GM12878 (cell line): ENCODE measurements around the gene EXPH5. TPM values are rescaled to one million over a fixed set of nuclear protein-coding genes. Genes with fewer than 3 reads are reported as not detected.
A peak's percentile ranks its signal among the peaks of the same experiment; 100 is the strongest.

ENCODE experiments used
- CBFB ChIP-seq: IDR thresholded peaks from 2 replicates; pipeline ENCODE4 v1.6.1; 2016; ENCODE audit warnings: antibody characterized with exemption, low read depth
- CBX5 ChIP-seq: sonication (generic); IDR thresholded peaks from 2 replicates; pipeline ENCODE4 v1.6.1; 2016; ENCODE audit warnings: low read depth, moderate library complexity, mild to moderate bottlenecking, inconsistent platforms
- CEBPB ChIP-seq, 2 experiments: fragments of 150-350 bp in 1 of 2; IDR thresholded peaks; 2 replicates each; pipeline ENCODE4 v1.6.1; 2012 to 2014; ENCODE audit warnings: low read depth in 2 of 2, low read length in 2 of 2, borderline replicate concordance in 1 of 2, inconsistent platforms in 1 of 2
- CHD2 ChIP-seq: IDR thresholded peaks from 2 replicates; pipeline ENCODE4 v1.6.1; 2011; ENCODE audit warnings: low read depth, low read length, improper control_type of control experiment, borderline replicate concordance
- CUX1 ChIP-seq: IDR thresholded peaks from 2 replicates; pipeline ENCODE4 v1.6.1; 2012; ENCODE audit warnings: improper control_type of control experiment, low read depth, low read length; ENCODE audit not compliant: insufficient replicate concordance
- EP300 ChIP-seq, 2 experiments: fragments of 150-350 bp in 1 of 2; IDR thresholded peaks; 2 replicates each; pipeline ENCODE4 v1.6.1; 2011 to 2012; ENCODE audit warnings: low read depth in 2 of 2, low read length in 2 of 2, borderline replicate concordance in 1 of 2, improper control_type of control experiment in 1 of 2, inconsistent platforms in 1 of 2; ENCODE audit not compliant: control insufficient read depth in 1 of 2
- GABPA ChIP-seq: IDR thresholded peaks from 2 replicates; pipeline ENCODE4 v1.6.1; 2014; ENCODE audit warnings: antibody characterized with exemption, low read depth, mild to moderate bottlenecking, inconsistent platforms
- MXI1 ChIP-seq: fragments of 150-350 bp; IDR thresholded peaks from 2 replicates; pipeline ENCODE4 v1.6.1; 2011; ENCODE audit warnings: low read depth, mild to moderate bottlenecking, inconsistent platforms, low read length, improper control_type of control experiment
- NKRF ChIP-seq: fragments of 450-650 bp; conservative IDR thresholded peaks from 2 replicates; pipeline ENCODE4 v1.6.1; 2017; ENCODE audit warnings: mild to moderate bottlenecking, moderate library complexity
- ZBTB40 ChIP-seq: fragments of 450-650 bp; IDR thresholded peaks from 2 replicates; pipeline ENCODE4 v1.6.1; 2016; ENCODE audit warnings: mild to moderate bottlenecking, moderate library complexity, borderline replicate concordance
- polyA plus RNA-seq, 11 experiments: library from polyadenylated mRNA; depleted of rRNA in 4 of 11; unstranded in 6 of 11; stranded (reverse) in 5 of 11; fragments of >200 nt; fragmentation: Nextera tagmentation in 4 of 11; fragmentation: Illumina TruSeq in 1 of 11; extraction: Ambion mirVana in 4 of 11; extraction: Trizol in 1 of 11; gene quantifications; 1 replicate in 1 of 11; 2 replicates in 10 of 11; pipeline versions ENCODE4 v1.2.1 to v1.2.3, GENCODE V29; 2011 to 2016; ENCODE audit warnings: inconsistent platforms in 2 of 11, missing spikeins in 2 of 11, low read depth in 1 of 11
- total RNA-seq, 4 experiments: library from RNA; depleted of rRNA in 3 of 4; stranded (reverse); fragments of >200 nt in 3 of 4; fragmentation: Illumina TruSeq in 1 of 4; extraction: Trizol in 1 of 4; gene quantifications; 2 replicates each; pipeline versions ENCODE4 v1.2.1 to v1.2.3, GENCODE V29; 2013 to 2021
- TF ChIP-seq, protein P1 (sequence below): fragments of 450-650 bp; IDR thresholded peaks from 2 replicates; pipeline ENCODE4 v1.6.1; 2017; ENCODE audit warnings: mild to moderate bottlenecking, moderate library complexity

Gene EXPH5
- total and polyA plus RNA-seq, 10 of the 15 experiments (the other 5 are each of a cell fraction or from before 2014, with no cell fraction given), result 0.69 to 11.1 (median 4.3) TPM

- peak in 1 of 2 experiments; percentile 75; a peak in 1 of 4 replicates for TF ChIP-seq CEBPB (IDR thresholded peaks at IDR 0.05; ENCODE audit: borderline replicate concordance in 1 of 2, low read depth in 2 of 2, low read length in 2 of 2)
- TF ChIP-seq, protein P1, sequence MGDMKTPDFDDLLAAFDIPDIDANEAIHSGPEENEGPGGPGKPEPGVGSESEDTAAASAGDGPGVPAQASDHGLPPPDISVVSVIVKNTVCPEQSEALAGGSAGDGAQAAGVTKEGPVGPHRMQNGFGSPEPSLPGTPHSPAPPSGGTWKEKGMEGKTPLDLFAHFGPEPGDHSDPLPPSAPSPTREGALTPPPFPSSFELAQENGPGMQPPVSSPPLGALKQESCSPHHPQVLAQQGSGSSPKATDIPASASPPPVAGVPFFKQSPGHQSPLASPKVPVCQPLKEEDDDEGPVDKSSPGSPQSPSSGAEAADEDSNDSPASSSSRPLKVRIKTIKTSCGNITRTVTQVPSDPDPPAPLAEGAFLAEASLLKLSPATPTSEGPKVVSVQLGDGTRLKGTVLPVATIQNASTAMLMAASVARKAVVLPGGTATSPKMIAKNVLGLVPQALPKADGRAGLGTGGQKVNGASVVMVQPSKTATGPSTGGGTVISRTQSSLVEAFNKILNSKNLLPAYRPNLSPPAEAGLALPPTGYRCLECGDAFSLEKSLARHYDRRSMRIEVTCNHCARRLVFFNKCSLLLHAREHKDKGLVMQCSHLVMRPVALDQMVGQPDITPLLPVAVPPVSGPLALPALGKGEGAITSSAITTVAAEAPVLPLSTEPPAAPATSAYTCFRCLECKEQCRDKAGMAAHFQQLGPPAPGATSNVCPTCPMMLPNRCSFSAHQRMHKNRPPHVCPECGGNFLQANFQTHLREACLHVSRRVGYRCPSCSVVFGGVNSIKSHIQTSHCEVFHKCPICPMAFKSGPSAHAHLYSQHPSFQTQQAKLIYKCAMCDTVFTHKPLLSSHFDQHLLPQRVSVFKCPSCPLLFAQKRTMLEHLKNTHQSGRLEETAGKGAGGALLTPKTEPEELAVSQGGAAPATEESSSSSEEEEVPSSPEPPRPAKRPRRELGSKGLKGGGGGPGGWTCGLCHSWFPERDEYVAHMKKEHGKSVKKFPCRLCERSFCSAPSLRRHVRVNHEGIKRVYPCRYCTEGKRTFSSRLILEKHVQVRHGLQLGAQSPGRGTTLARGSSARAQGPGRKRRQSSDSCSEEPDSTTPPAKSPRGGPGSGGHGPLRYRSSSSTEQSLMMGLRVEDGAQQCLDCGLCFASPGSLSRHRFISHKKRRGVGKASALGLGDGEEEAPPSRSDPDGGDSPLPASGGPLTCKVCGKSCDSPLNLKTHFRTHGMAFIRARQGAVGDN, result no peak
- peak; percentile 60 for TF ChIP-seq CUX1
- peak; percentile 47; the same call in 1 of the 2 replicates for TF ChIP-seq GABPA
- TF ChIP-seq CHD2, result no peak
- TF ChIP-seq ZBTB40, result 0 out of 2 replicates have a peak, but pooled peaks have one; percentile 34
- TF ChIP-seq CBX5, result peak; percentile 56
- no peak for TF ChIP-seq MXI1
- TF ChIP-seq CBFB, result peak; percentile 58
- no peak for TF ChIP-seq NKRF
- peak; percentile 89 to 94 for TF ChIP-seq EP300 (IDR thresholded peaks at IDR 0.05; ENCODE audit: borderline replicate concordance in 1 of 2, control insufficient read depth in 1 of 2, low read depth in 2 of 2, low read length in 2 of 2)
Measured at GRCh38 chr11:108620958-108621772, 27.6 kb upstream of the EXPH5 start (continued).
